Epithelial cell of esophagus (primary cell): Measurements from ENCODE around the gene ZEB2.
A peak's percentile ranks its signal among the peaks of the same experiment; 100 is the strongest.

Source experiments
- DNase-seq: peaks from one replicate; pipeline ENCODE4 v3.0.0; 2010; ENCODE audit warnings: low read depth
- H3K4me3 ChIP-seq: 2 replicates; pipeline ENCODE4 v1.5.1; 2011; ENCODE audit warnings: mild to moderate bottlenecking, low read length, control low read depth
- CTCF ChIP-seq: IDR thresholded peaks from 2 replicates; pipeline ENCODE4 v1.5.1; 2011; ENCODE audit warnings: low read depth, mild to moderate bottlenecking, low read length, control low read depth, inconsistent platforms; ENCODE audit not compliant: insufficient read depth; ENCODE audit errors: missing control alignments

The ZEB2 gene

GRCh38 chr2:144484201-144484948 lies 35.5 kb downstream of the ZEB2 start:
- H3K4me3 ChIP-seq, result no peak overlapping the region
- no peak for TF ChIP-seq CTCF
- no peak for DNase-seq

GRCh38 chr2:144481666-144482065 lies 38.3 kb downstream of the ZEB2 start:
- TF ChIP-seq CTCF, result no peak
- H3K4me3 ChIP-seq, result no peak overlapping the region
- DNase-seq, result no peak

- no peak overlapping the region for H3K4me3 ChIP-seq
- DNase-seq, result no peak
- TF ChIP-seq CTCF, result no peak
Observed at GRCh38 chr2:144481109-144481508, 38.8 kb downstream of the ZEB2 start.

GRCh38 chr2:144480285-144480684 lies 39.6 kb downstream of the ZEB2 start:
- no peak overlapping the region for H3K4me3 ChIP-seq
- no peak for TF ChIP-seq CTCF
- DNase-seq, result no peak

- H3K4me3 ChIP-seq, result no peak overlapping the region
- no peak for DNase-seq
- TF ChIP-seq CTCF, result no peak
Observed at GRCh38 chr2:144479659-144480058, 40.3 kb downstream of the ZEB2 start.

- peak; percentile 32 for DNase-seq
- TF ChIP-seq CTCF, result no peak
- no peak overlapping the region for H3K4me3 ChIP-seq
Observed at GRCh38 chr2:144479138-144479537, 40.8 kb downstream of the ZEB2 start.

GRCh38 chr2:144477957-144478311 lies 42.0 kb downstream of the ZEB2 start:
- no peak for TF ChIP-seq CTCF
- H3K4me3 ChIP-seq, result no peak overlapping the region
- DNase-seq, result no peak
